Peyer's patch (tissue), 4 donors: ENCODE measurements around the gene OCRL.

Source experiments
- CTCF ChIP-seq, 6 experiments: fragments of 450-650 bp in 4 of 6; fragments of 200-600 bp in 2 of 6; sonication (generic) in 1 of 6; IDR thresholded peaks; one replicate each; pipeline ENCODE4 v1.5.1; 2017 to 2019; ENCODE audit warnings: antibody characterized with exemption in 6 of 6, mild to moderate bottlenecking in 3 of 6, moderate library complexity in 1 of 6
- POLR2A ChIP-seq, 2 donors: fragments of 450-650 bp; IDR thresholded peaks; one replicate each; pipeline ENCODE4 v1.5.1; 2017; ENCODE audit warnings: antibody characterized with exemption in 2 of 2, mild to moderate bottlenecking in 2 of 2, moderate library complexity in 2 of 2

- no peak for TF ChIP-seq CTCF (IDR thresholded peaks at IDR 0.05)
- TF ChIP-seq POLR2A (IDR thresholded peaks at IDR 0.05): no peak
Measured at GRCh38 chrX:129497146-129497843, 42.8 kb upstream of the OCRL start.
